Fibroblast of skin of abdomen (primary cell): ENCODE measurements around the gene SLTM.
"Not testable (repeated sequence)": the region's sequence is repeated elsewhere in the genome, so short reads cannot be mapped to it uniquely, and the experiment has no call there.

Experiments used
- DNase-seq: peaks from one replicate; pipeline ENCODE4 v3.0.0-alpha.2; 2013

Gene SLTM

DNA sequence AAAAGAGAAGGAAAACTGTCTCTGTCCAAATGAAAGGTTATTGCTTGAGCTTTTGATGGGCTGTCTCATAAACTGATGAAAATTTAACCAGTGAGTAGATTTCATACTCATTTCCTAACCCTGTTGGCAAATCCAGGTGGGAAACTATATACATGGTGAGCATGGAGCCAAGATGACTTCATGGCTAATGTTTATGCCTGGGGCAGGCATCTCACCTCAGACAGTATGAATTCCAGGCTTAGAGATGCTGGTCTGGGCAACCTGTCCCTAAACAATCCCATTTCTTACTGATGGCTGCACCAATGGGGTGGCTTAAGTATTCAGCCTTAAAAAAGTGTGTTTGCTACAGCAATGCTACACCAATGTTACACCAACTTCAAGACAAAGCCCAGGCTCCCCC is 58.1 kb downstream of the SLTM start:
- no peak for DNase-seq

DNA sequence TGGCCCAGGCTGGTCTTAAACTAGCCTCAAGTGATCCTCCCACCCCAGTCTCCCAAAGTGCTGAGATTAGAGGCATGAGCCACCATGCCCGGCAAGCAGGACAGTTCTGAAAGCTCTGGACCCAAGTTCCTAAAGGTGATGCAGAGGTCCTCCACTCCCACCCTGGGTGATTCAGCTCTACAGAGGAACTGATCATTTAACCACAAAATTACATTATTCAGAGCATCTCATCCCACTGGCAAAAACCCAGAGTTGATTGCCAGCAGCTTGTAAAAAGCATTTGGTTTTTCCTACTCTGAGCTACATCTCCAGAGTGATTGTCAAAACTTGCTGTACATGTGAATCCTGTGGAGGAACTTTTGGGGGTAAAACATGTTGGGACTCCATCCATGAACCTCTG is 60.2 kb downstream of the SLTM start:
- peak; percentile 72 for DNase-seq

GRCh38 chr15:58870451-58870850 is 63.0 kb downstream of the SLTM start:
- DNase-seq = peak; percentile 45

- no peak for DNase-seq
Observed at GRCh38 chr15:58867926-58868325, 65.6 kb downstream of the SLTM start.

DNA sequence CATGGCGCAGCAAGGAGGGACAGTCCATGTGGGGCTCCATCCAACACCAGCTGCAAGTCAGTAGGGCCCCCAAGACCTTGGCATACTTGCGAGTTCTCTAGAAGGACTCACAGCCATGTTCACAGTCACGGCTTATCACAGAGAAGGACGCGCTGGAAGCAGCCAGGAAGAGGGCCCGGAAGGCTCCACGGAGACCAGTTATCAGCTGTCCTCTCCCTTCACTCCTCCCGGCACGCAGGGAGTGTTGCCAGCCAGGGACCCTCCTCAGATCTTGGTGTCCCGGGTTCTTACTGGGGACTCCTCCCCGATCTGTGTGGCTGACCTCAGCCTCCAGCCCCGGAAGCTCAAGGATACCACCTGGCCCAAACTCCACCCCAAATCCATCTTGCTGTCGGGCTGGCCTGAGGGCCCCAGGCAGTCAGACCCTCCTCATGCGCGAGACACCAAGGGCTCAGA is 68.0 kb downstream of the SLTM start:
- no peak for DNase-seq

- DNase-seq = peak; percentile 37
Observed at GRCh38 chr15:58864602-58865424, 68.7 kb downstream of the SLTM start.

GRCh38 chr15:58862326-58862725 is 71.2 kb downstream of the SLTM start:
- DNase-seq = no peak

- DNase-seq = not testable (repeated sequence)
Observed at GRCh38 chr15:58856621-58857020, 76.9 kb downstream of the SLTM start.

DNA sequence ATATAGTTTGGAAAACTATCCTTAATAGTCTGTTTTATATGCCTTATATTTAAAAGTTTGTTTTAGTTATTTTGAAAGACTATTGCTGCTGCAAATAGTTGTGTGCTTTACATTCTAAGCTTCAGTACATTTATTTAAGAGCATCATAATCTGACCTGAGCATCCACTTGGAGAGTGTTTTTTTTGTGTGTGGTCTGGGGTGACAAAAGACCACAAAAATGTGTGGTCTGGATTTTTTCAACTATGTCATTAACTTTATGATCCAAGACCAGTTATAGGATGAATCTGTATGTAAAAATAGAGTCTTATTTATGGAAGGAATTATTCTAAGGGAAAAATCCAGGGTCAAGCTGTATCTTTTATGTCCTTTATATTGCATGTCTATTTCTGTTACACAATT is 77.4 kb downstream of the SLTM start:
- DNase-seq = peak; percentile 78

GRCh38 chr15:58854593-58854992 is 78.9 kb downstream of the SLTM start:
- DNase-seq = no peak

DNA sequence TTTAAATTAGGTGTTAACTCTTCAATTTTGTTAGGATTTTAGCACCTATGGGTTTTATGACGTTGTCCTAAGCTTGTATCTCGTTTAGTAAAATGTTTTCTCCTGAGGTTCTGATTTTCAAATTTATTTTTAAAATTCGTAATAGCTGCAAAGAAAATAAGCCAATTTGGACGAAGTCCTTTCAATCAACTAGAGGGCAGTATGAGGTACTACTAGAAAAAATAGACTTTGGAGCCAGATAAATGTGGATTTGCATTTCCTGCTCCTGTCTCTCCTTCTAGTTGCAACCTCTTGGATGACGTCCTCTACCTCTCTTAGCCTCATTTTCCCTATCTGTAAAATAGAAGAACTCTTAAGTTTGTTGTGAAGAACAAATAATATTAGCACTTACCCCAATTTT is 81.1 kb downstream of the SLTM start:
- peak; percentile 2 for DNase-seq

DNA sequence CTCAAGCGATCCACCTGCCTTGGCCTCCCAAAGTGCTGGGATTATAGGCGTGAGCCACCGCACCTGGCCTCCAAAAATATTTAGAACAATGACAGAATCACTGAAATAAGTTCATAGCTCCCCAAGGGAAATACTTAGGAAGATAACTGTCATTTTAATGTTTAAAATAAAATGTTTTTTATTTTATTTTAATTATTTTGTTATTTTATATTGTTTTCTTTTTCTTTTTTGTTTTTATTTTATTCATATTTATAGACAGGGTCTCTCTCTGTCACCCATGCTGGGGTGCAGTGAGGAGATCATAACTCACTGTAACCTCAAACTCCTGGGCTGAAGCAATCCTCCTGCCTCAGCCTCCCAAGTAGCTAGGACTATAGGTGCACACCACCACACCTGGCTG is 82.3 kb downstream of the SLTM start:
- not testable (repeated sequence) for DNase-seq

- no peak for DNase-seq
Observed at GRCh38 chr15:58842713-58843396, 90.6 kb downstream of the SLTM start.

DNA sequence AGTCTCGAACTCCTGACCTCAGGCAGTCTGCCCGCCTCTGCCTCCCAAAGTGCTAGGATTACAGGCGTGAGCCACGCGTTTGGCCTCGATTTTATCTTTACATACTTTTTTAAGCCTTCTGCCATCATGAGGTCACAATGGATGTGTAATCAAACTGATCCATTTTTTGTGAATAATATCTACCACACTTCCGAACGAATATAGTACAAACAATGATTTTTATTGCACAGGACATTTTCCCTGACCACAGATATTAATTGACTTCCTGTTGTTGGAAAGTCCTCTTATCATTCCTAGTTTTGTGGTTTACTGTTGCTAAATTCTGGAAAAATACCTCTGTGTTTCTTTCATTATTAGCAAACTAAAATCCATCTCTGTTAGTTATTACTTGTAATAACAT is 93.4 kb downstream of the SLTM start:
- DNase-seq = peak; percentile 25

- peak; percentile 2 for DNase-seq
Observed at GRCh38 chr15:58839485-58839884, 94.0 kb downstream of the SLTM start.

DNA sequence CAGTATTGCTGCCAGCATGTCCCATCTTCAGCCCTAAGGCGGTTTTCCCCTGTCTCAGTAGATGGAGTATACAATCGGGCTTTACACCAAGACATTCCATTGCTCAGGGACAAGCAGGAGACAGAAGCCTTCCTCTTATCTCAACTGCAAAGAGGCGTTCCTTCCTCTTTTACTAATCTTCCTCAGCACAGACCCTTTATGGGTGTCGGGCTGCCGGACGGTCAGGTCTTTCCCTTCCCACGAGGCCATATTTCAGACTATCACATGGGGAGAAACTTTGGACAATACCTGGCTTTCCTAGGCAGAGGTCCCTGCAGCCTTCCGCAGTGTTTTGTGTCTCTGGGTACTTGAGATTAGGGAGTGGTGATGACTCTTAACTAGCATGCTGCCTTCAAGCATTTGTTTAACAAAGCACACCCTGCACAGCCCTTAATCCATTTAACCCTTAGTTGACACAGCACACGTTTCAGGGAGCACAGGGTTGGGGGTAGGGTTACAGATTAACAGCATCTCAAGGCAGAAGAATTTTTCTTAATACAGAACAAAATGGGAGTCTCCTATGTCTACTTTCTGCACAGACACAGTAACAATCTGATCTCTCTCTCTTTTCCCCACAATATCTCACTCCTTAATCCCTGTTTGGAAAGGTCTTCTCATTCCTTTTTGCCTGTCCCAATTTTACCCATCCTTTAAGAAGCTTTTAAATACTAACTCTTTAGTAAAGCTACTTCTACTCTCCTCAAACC is 99.6 kb downstream of the SLTM start:
- DNase-seq = not testable (repeated sequence)

DNA sequence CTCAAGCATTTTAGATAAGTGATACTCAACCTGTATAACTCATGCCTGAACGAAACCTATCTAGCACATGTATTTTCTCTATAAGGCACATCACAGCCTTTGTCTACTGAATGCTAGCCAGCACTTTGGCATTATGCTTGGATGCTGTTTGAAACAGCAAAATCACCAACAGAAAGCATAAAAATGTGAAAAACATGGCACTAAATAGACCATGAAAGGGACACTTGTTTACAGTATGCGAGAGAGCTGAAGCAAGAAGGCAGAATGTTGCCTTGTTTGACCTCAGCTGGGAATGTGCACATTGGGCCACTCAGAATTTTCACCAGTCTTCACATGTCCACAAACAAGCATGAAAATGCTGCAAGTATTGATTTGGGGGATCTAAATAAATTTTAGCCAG is 102.9 kb downstream of the SLTM start:
- no peak for DNase-seq
